Osteoblast (primary cell): ENCODE measurements around the gene TFDP2. TPM values are rescaled to one million over a fixed set of nuclear protein-coding genes. Genes with fewer than 3 reads are reported as not detected.

Experiments
- DNase-seq: peaks from one replicate; pipeline ENCODE4 v3.0.0; 2011; ENCODE audit warnings: low spot score, mixed read lengths; ENCODE audit not compliant: insufficient read length; ENCODE audit errors: missing footprints
- H2AFZ ChIP-seq: 2 replicates; pipeline ENCODE4 v1.6.0; 2011; ENCODE audit warnings: mild to moderate bottlenecking, low read length
- H3K27ac ChIP-seq: 2 replicates; pipeline ENCODE4 v1.5.1; 2011; ENCODE audit warnings: mild to moderate bottlenecking, low read depth, low read length, moderate library complexity
- H3K27me3 ChIP-seq: 2 replicates; pipeline ENCODE4 v1.6.0; 2012; ENCODE audit warnings: mild to moderate bottlenecking, control low read depth, inconsistent platforms, low read length, moderate library complexity; ENCODE audit not compliant: insufficient read depth
- H3K36me3 ChIP-seq: 2 replicates; pipeline ENCODE4 v1.5.1; 2011; ENCODE audit warnings: mild to moderate bottlenecking, low read length, control low read depth, moderate library complexity; ENCODE audit not compliant: insufficient read depth
- H3K4me1 ChIP-seq: 2 replicates; pipeline ENCODE4 v1.5.1; 2011; ENCODE audit warnings: mild to moderate bottlenecking, low read length, control low read depth, moderate library complexity; ENCODE audit not compliant: insufficient read depth
- H3K4me2 ChIP-seq: 2 replicates; pipeline ENCODE4 v1.6.0; 2011; ENCODE audit warnings: mild to moderate bottlenecking, low read length; ENCODE audit not compliant: insufficient read depth
- H3K4me3 ChIP-seq: fragments of 200-600 bp; sonication (generic); 3 replicates; pipeline ENCODE4 v1.5.1; 2012; ENCODE audit warnings: mild to moderate bottlenecking, low read length, inconsistent platforms; ENCODE audit not compliant: insufficient read depth
- H3K79me2 ChIP-seq: 2 replicates; pipeline ENCODE4 v1.6.0; 2012; ENCODE audit warnings: mild to moderate bottlenecking, low read length, control low read depth, inconsistent platforms; ENCODE audit not compliant: insufficient read depth
- H3K9me3 ChIP-seq: 2 replicates; pipeline ENCODE4 v1.5.1; 2011; ENCODE audit warnings: low read depth, low read length, control low read depth
- H4K20me1 ChIP-seq: 2 replicates; pipeline ENCODE4 v1.6.0; 2012; ENCODE audit warnings: mild to moderate bottlenecking, low read length, control low read depth; ENCODE audit not compliant: insufficient read depth
- CTCF ChIP-seq: IDR thresholded peaks from 2 replicates; pipeline ENCODE4 v1.5.1; 2011; ENCODE audit warnings: mild to moderate bottlenecking, low read depth, low read length, moderate library complexity; ENCODE audit errors: extremely low read depth
- total RNA-seq: library from RNA; depleted of rRNA; stranded (reverse); fragments of >200 nt; gene quantifications from 2 replicates; pipeline ENCODE4 v1.2.3, GENCODE V29; 2012

TFDP2 gene
- total RNA-seq, 1 donor: 41.6 TPM

GRCh38 chr3:142088522-142088921 lies 60.8 kb downstream of the TFDP2 start:
- Histone ChIP-seq H2AFZ (no peak overlapping the region), H3K9me3 (no peaks in the 10 kb centered on the region), H3K4me2 (no peak overlapping the region), H3K27me3 (no peaks in the 10 kb centered on the region), H3K27ac (no peak overlapping the region), H3K79me2 (no peaks in the 10 kb centered on the region), H3K4me1 (no peaks in the 10 kb centered on the region), H3K36me3 (no peaks in the 10 kb centered on the region), H3K4me3 (no peak overlapping the region), H4K20me1 (no peaks in the 10 kb centered on the region)
- DNase-seq: no peak
- no peak for TF ChIP-seq CTCF

GRCh38 chr3:142087676-142088075 lies 61.7 kb downstream of the TFDP2 start:
- Histone ChIP-seq H3K36me3 (no peaks in the 10 kb centered on the region), H3K4me2 (no peak overlapping the region), H4K20me1 (no peaks in the 10 kb centered on the region), H3K27me3 (no peaks in the 10 kb centered on the region), H3K9me3 (no peaks in the 10 kb centered on the region), H3K4me1 (no peaks in the 10 kb centered on the region), H2AFZ (no peak overlapping the region), H3K79me2 (no peaks in the 10 kb centered on the region), H3K27ac (peak overlapping the region; percentile 1), H3K4me3 (no peak overlapping the region)
- no peak for DNase-seq
- no peak for TF ChIP-seq CTCF

- no peak for DNase-seq
- no peaks in the 10 kb centered on the region for H3K79me2 ChIP-seq
These were observed 62.7 kb downstream of the TFDP2 start for GRCh38 chr3:142086581-142087090.

GRCh38 chr3:142081178-142081577 lies 68.2 kb downstream of the TFDP2 start:
- no peak overlapping the region for H2AFZ ChIP-seq
- H3K79me2 ChIP-seq: no peaks in the 10 kb centered on the region
- no peak for DNase-seq
- no peak overlapping the region for H3K4me3 ChIP-seq
- H3K27me3 ChIP-seq: no peaks in the 10 kb centered on the region
- no peaks in the 10 kb centered on the region for H4K20me1 ChIP-seq
- H3K27ac ChIP-seq: no peak overlapping the region
- H3K4me1 ChIP-seq: no peaks in the 10 kb centered on the region
- H3K36me3 ChIP-seq: no peaks in the 10 kb centered on the region
- no peaks in the 10 kb centered on the region for H3K9me3 ChIP-seq
- H3K4me2 ChIP-seq: no peak overlapping the region
- TF ChIP-seq CTCF: no peak

More at GRCh38 chr3:142086581-142087090, 62.7 kb downstream of the TFDP2 start:
- Histone ChIP-seq H4K20me1 (no peaks in the 10 kb centered on the region), H3K9me3 (no peaks in the 10 kb centered on the region), H3K27me3 (no peaks in the 10 kb centered on the region), H3K4me3 (no peak overlapping the region), H3K36me3 (no peaks in the 10 kb centered on the region), H3K4me2 (no peak overlapping the region), H3K4me1 (no peaks in the 10 kb centered on the region), H3K27ac (no peak overlapping the region), H2AFZ (no peak overlapping the region)
- no peak for TF ChIP-seq CTCF
